T47D (cell line): Measurements from ENCODE around the gene BPIFB3.

Experiments used
- DNase-seq, 2 experiments: peaks; one replicate each; pipeline versions ENCODE4 v3.0.0 to v3.0.0-alpha.2; 2011 to 2012; ENCODE audit warnings: low read depth in 1 of 2, low spot score in 1 of 2
- JUND ChIP-seq: IDR thresholded peaks from 2 replicates; pipeline ENCODE4 v1.6.1; 2012; ENCODE audit warnings: low read depth
- in situ Hi-C: cut with HindIII; loops from 2 replicates; pipeline ENCODE4 v1.10.0; 2016; ENCODE audit warnings: low sequenced_read_pairs, low pct_unique_long_range_greater_than_20kb

BPIFB3 gene

GRCh38 chr20:33020278-33021161 lies 33.2 kb upstream of the BPIFB3 start:
- no peak for DNase-seq
- in situ Hi-C loops, result no loop called here
- TF ChIP-seq JUND, result no peak

GRCh38 chr20:33021879-33022278 lies 31.8 kb upstream of the BPIFB3 start:
- no peak for TF ChIP-seq JUND
- no peak for DNase-seq

GRCh38 chr20:33022289-33022688 lies 31.4 kb upstream of the BPIFB3 start:
- DNase-seq, result no peak
- no peak for TF ChIP-seq JUND
- in situ Hi-C loops, result no loop called here

More at GRCh38 chr20:33021879-33022278, 31.8 kb upstream of the BPIFB3 start:
- in situ Hi-C loops, result no loop called here

- DNase-seq, result no peak
- no peak for TF ChIP-seq JUND
- in situ Hi-C loops, result no loop called here
Measured at GRCh38 chr20:33022694-33023438, 30.8 kb upstream of the BPIFB3 start.

- in situ Hi-C loops, result no loop called here
- no peak for TF ChIP-seq JUND
- DNase-seq, result no peak
Measured at GRCh38 chr20:33023439-33024242, 30.1 kb upstream of the BPIFB3 start.

GRCh38 chr20:33024243-33024560 lies 29.5 kb upstream of the BPIFB3 start:
- in situ Hi-C loops, result no loop called here
- DNase-seq, result no peak
- no peak for TF ChIP-seq JUND

- no peak for TF ChIP-seq JUND
Measured at GRCh38 chr20:33024609-33025317, 28.9 kb upstream of the BPIFB3 start.

GRCh38 chr20:33025318-33025876 lies 28.3 kb upstream of the BPIFB3 start:
- no peak for DNase-seq
- TF ChIP-seq JUND, result no peak
- in situ Hi-C loops, result no loop called here

More at GRCh38 chr20:33024609-33025317, 28.9 kb upstream of the BPIFB3 start:
- DNase-seq, result no peak
- in situ Hi-C loops, result no loop called here

- no peak for TF ChIP-seq JUND
- in situ Hi-C loops, result no loop called here
- DNase-seq, result no peak
Measured at GRCh38 chr20:33026072-33026778, 27.5 kb upstream of the BPIFB3 start.

- in situ Hi-C loops, result no loop called here
- no peak for DNase-seq
- TF ChIP-seq JUND, result no peak
Measured at GRCh38 chr20:33026779-33027759, 26.6 kb upstream of the BPIFB3 start.
